H9 (cell line): Measurements from ENCODE around the gene FAU. TPM values are rescaled to one million over a fixed set of nuclear protein-coding genes. Genes with fewer than 3 reads are reported as not detected.

Source experiments
- DNase-seq: peaks from one replicate; pipeline ENCODE4 v3.0.0-alpha.2; 2017
- H2AFZ ChIP-seq: one replicate; pipeline ENCODE4 v1.6.1; 2013; ENCODE audit warnings: mild to moderate bottlenecking, low read length, control low read depth, moderate library complexity
- H2AK5ac ChIP-seq: 2 replicates; pipeline ENCODE4 v1.6.1; 2013; ENCODE audit warnings: low read length, control low read depth, mixed read lengths; ENCODE audit not compliant: insufficient read length
- H2BK120ac ChIP-seq: one replicate; pipeline ENCODE4 v1.6.1; 2013; ENCODE audit warnings: low read depth, mild to moderate bottlenecking, low read length, control low read depth, inconsistent platforms; ENCODE audit not compliant: poor library complexity, severe bottlenecking
- H2BK12ac ChIP-seq: 2 replicates; pipeline ENCODE4 v1.6.1; 2013; ENCODE audit warnings: low read length, control low read depth, mixed read lengths, low read depth; ENCODE audit not compliant: insufficient read length
- H2BK15ac ChIP-seq: 2 replicates; pipeline ENCODE4 v1.6.1; 2013; ENCODE audit warnings: low read depth, low read length, control low read depth
- H2BK20ac ChIP-seq: one replicate; pipeline ENCODE4 v1.6.1; 2013; ENCODE audit warnings: low read depth, mild to moderate bottlenecking, low read length, control low read depth, inconsistent platforms; ENCODE audit not compliant: poor library complexity, severe bottlenecking
- H2BK5ac ChIP-seq: 2 replicates; pipeline ENCODE4 v1.6.1; 2013; ENCODE audit warnings: low read length, control low read depth, mixed read lengths; ENCODE audit not compliant: insufficient read length
- H3K14ac ChIP-seq: 2 replicates; pipeline ENCODE4 v1.6.1; 2013; ENCODE audit warnings: low read length, control low read depth; ENCODE audit not compliant: insufficient read depth
- H3K18ac ChIP-seq: 2 replicates; pipeline ENCODE4 v1.6.1; 2013; ENCODE audit warnings: low read depth, mild to moderate bottlenecking, mixed read lengths, low read length, control low read depth; ENCODE audit not compliant: insufficient read length
- H3K23ac ChIP-seq: 2 replicates; pipeline ENCODE4 v1.6.1; 2013; ENCODE audit warnings: low read length, control low read depth, mixed read lengths, low read depth; ENCODE audit not compliant: insufficient read length
- H3K23me2 ChIP-seq: 2 replicates; pipeline ENCODE4 v1.6.1; 2013; ENCODE audit warnings: low read depth, mild to moderate bottlenecking, mixed read lengths, low read length, control low read depth; ENCODE audit not compliant: insufficient read length, poor library complexity, severe bottlenecking
- H3K27ac ChIP-seq: 2 replicates; pipeline ENCODE4 v1.5.1; 2013; ENCODE audit warnings: low read length, control low read depth, mixed read lengths, low read depth; ENCODE audit not compliant: insufficient read length
- H3K27me3 ChIP-seq: 2 replicates; pipeline ENCODE4 v1.6.1; 2013; ENCODE audit warnings: low read length, control low read depth, inconsistent platforms; ENCODE audit not compliant: insufficient read depth
- H3K4ac ChIP-seq: 2 replicates; pipeline ENCODE4 v1.6.1; 2013; ENCODE audit warnings: low read depth, mild to moderate bottlenecking, control low read depth, inconsistent platforms, low read length, moderate library complexity
- H3K4me1 ChIP-seq: 2 replicates; pipeline ENCODE4 v1.6.1; 2013; ENCODE audit warnings: low read length, control low read depth, inconsistent platforms; ENCODE audit not compliant: insufficient read depth
- H3K4me2 ChIP-seq: 2 replicates; pipeline ENCODE4 v1.6.1; 2013; ENCODE audit warnings: low read length, control low read depth, mixed read lengths; ENCODE audit not compliant: insufficient read length, insufficient read depth
- H3K56ac ChIP-seq: 2 replicates; pipeline ENCODE4 v1.6.1; 2013; ENCODE audit warnings: low read depth, mild to moderate bottlenecking, mixed read lengths, low read length, control low read depth; ENCODE audit not compliant: insufficient read length
- H3K79me1 ChIP-seq: 2 replicates; pipeline ENCODE4 v1.6.1; 2013; ENCODE audit warnings: low read depth, mild to moderate bottlenecking, moderate library complexity, low read length, control low read depth, inconsistent platforms; ENCODE audit not compliant: insufficient read depth, poor library complexity, severe bottlenecking
- H3K79me2 ChIP-seq: 2 replicates; pipeline ENCODE4 v1.6.1; 2013; ENCODE audit warnings: low read length, control low read depth, inconsistent platforms; ENCODE audit not compliant: insufficient read depth
- H3K9ac ChIP-seq: 2 replicates; pipeline ENCODE4 v1.6.1; 2013; ENCODE audit warnings: low read length, control low read depth, mixed read lengths; ENCODE audit not compliant: insufficient read length; ENCODE audit errors: extremely low read depth
- H3K9me3 ChIP-seq: one replicate; pipeline ENCODE4 v1.6.1; 2013; ENCODE audit warnings: low read depth, low read length, inconsistent platforms; ENCODE audit not compliant: control insufficient read depth
- H3T11ph ChIP-seq: one replicate; pipeline ENCODE4 v1.6.1; 2013; ENCODE audit warnings: mild to moderate bottlenecking, low read length, control low read depth, inconsistent platforms
- H4K20me1 ChIP-seq: one replicate; pipeline ENCODE4 v1.6.1; 2013; ENCODE audit not compliant: control insufficient read depth, insufficient read length, insufficient read depth
- H4K5ac ChIP-seq: 2 replicates; pipeline ENCODE4 v1.6.1; 2013; ENCODE audit warnings: low read depth, mild to moderate bottlenecking, mixed read lengths, low read length, control low read depth; ENCODE audit not compliant: insufficient read length
- H4K8ac ChIP-seq: replicated peaks from 2 replicates; pipeline ENCODE4 v1.6.1; 2013; ENCODE audit warnings: low read length, control low read depth, mixed read lengths, low read depth; ENCODE audit not compliant: insufficient read length
- H4K91ac ChIP-seq: 2 replicates; pipeline ENCODE4 v1.6.1; 2013; ENCODE audit warnings: low read depth, mild to moderate bottlenecking, moderate library complexity, mixed read lengths, low read length, control low read depth; ENCODE audit not compliant: insufficient read length
- H3K27ac Mint-ChIP-seq, 3 experiments: 2 replicates in 2 of 3; 3 replicates in 1 of 3; pipeline ENCODE4 v1.8.0; 2020 to 2021; ENCODE audit warnings: mixed read lengths in 3 of 3, mild to moderate bottlenecking in 1 of 3, moderate library complexity in 1 of 3
- H3K27me3 Mint-ChIP-seq: 2 replicates; pipeline ENCODE4 v1.8.0; 2021; ENCODE audit warnings: low read depth, mild to moderate bottlenecking, moderate library complexity, mixed read lengths
- H3K36me3 Mint-ChIP-seq, 3 experiments: 2 replicates in 2 of 3; 3 replicates in 1 of 3; pipeline ENCODE4 v1.8.0; 2020 to 2021; ENCODE audit warnings: low read depth in 3 of 3, mixed read lengths in 3 of 3; ENCODE audit not compliant: insufficient read depth in 1 of 3
- H3K4me1 Mint-ChIP-seq, 2 experiments: 2 replicates each; pipeline ENCODE4 v1.8.0; 2020; ENCODE audit warnings: mixed read lengths in 2 of 2
- H3K4me3 Mint-ChIP-seq, 2 experiments: 2 replicates in 1 of 2; 3 replicates in 1 of 2; pipeline ENCODE4 v1.8.0; 2020 to 2021; ENCODE audit warnings: mild to moderate bottlenecking in 2 of 2, mixed read lengths in 2 of 2, moderate library complexity in 1 of 2
- H3K9me3 Mint-ChIP-seq, 2 experiments: 2 replicates in 1 of 2; 3 replicates in 1 of 2; pipeline ENCODE4 v1.8.0; 2020; ENCODE audit warnings: mild to moderate bottlenecking in 2 of 2, mixed read lengths in 2 of 2, moderate library complexity in 1 of 2
- CTCF ChIP-seq: fragments of 200-600 bp; sonication (generic); conservative IDR thresholded peaks from 3 replicates; pipeline ENCODE4 v1.8.0; 2021; ENCODE audit warnings: antibody characterized with exemption, mild to moderate bottlenecking
- WGBS: extraction: QIAGEN DNeasy Blood & Tissue Kit; methylation state at CpG from one replicate; pipeline ENCODE4 v1.1.7; 2013; ENCODE audit warnings: missing lambda C conversion rate, low lambda C conversion rate, mixed read lengths; ENCODE audit not compliant: insufficient read length; ENCODE audit errors: extremely low coverage; 5-methylcytosine and 5-hydroxymethylcytosine counted together
- total RNA-seq: library from RNA; stranded (reverse); gene quantifications from 2 replicates; pipeline ENCODE4 v1.2.1, GENCODE V29; 2021

The FAU gene
- total RNA-seq, 1 experiment from 2014 or later: 898 TPM

- Histone ChIP-seq H3K4ac (no peak within 1 kb of the TSS), H3K9me3 (no peaks in the 10 kb centered on the region), H3K18ac (no peak within 1 kb of the TSS), H3K23me2 (peaks cover 17% of the 10 kb centered on the region), H3K9ac (peak within 1 kb of the TSS; percentile 53), H3K56ac (no peak within 1 kb of the TSS), H3K27me3 (no peaks in the 10 kb centered on the region), H4K20me1 (no peaks in the 10 kb centered on the region), H4K8ac (no peak within 1 kb of the TSS), H2BK120ac (no peak within 1 kb of the TSS), H2BK20ac (no peak within 1 kb of the TSS), H4K5ac (no peak within 1 kb of the TSS), H3K4me2 (peak within 1 kb of the TSS; percentile 56), H2BK12ac (no peak within 1 kb of the TSS), H2AK5ac (no peak within 1 kb of the TSS), H2AFZ (no peak within 1 kb of the TSS), H2BK5ac (no peak within 1 kb of the TSS), H3T11ph (no peak within 1 kb of the TSS), H3K79me1 (no peaks in the 10 kb centered on the region), H3K4me1 (no peaks in the 10 kb centered on the region), H3K14ac (peak within 1 kb of the TSS; percentile 58), H3K27ac (no peak within 1 kb of the TSS), H3K23ac (no peak within 1 kb of the TSS), H2BK15ac (no peak within 1 kb of the TSS), H4K91ac (no peak within 1 kb of the TSS), H3K79me2 (no peaks in the 10 kb centered on the region)
- Mint-ChIP-seq H3K27me3 (peaks cover 1% of the 10 kb centered on the region; the same call in 1 of the 2 replicates), H3K9me3 (no peaks in the 10 kb centered on the region), H3K27ac (peak within 1 kb of the TSS; percentile 89 to 96 (median 94); a peak in 6 of 7 replicates), H3K36me3 (peaks cover 2 to 28% (median 23%) of the 10 kb centered on the region in 3 experiments; a peak in 6 of 7 replicates), H3K4me3 (peak within 1 kb of the TSS; percentile 82 to 99), H3K4me1 (peaks cover 15 to 23% of the 10 kb centered on the region in 2 experiments)
- peak; percentile 97 for DNase-seq
- TF ChIP-seq CTCF: no peak
- WGBS: no CpG with 5 or more reads among the region's 64 CpGs
Observed at GRCh38 chr11:65111744-65112545, 10.0 kb downstream of the FAU start, which contains the start of gene TM7SF2. TSS of gene TM7SF2 (plus strand) at chr11:65111872. CDS start at chr11:65112016, 144 bp downstream.
